GM19240 (cell line): ENCODE data around the gene STING1.

ENCODE experiments used
- DNase-seq: peaks from one replicate; pipeline ENCODE4 v3.0.0; 2011; ENCODE audit warnings: low spot score; ENCODE audit not compliant: insufficient read length

STING1 gene

GRCh38 chr5:139468421-139468931 is 14.1 kb downstream of the STING1 start:
- no peak for DNase-seq

GRCh38 chr5:139462586-139463276 is 19.8 kb downstream of the STING1 start, which contains the start of gene ECSCR:
Gene ECSCR, minus strand, starts transcription at chr5:139462743. Its CDS starts 73 bp downstream, at chr5:139462670.
- no peak for DNase-seq

- no peak for DNase-seq
Measured at GRCh38 chr5:139461698-139462097, 20.9 kb downstream of the STING1 start.

- DNase-seq, result no peak
Measured at GRCh38 chr5:139461176-139461575, 21.4 kb downstream of the STING1 start.

GRCh38 chr5:139460455-139460854 is 22.1 kb downstream of the STING1 start:
- DNase-seq, result no peak

GRCh38 chr5:139459451-139459934 is 23.1 kb downstream of the STING1 start:
- no peak for DNase-seq

- DNase-seq, result no peak
Measured at GRCh38 chr5:139458580-139459407, 23.8 kb downstream of the STING1 start.

- DNase-seq, result no peak
Measured at GRCh38 chr5:139457653-139458306, 24.8 kb downstream of the STING1 start.

GRCh38 chr5:139457241-139457640 is 25.3 kb downstream of the STING1 start:
- no peak for DNase-seq

GRCh38 chr5:139456776-139457175 is 25.8 kb downstream of the STING1 start:
- no peak for DNase-seq

- no peak for DNase-seq
Measured at GRCh38 chr5:139454568-139455290, 27.8 kb downstream of the STING1 start.

- no peak for DNase-seq
Measured at GRCh38 chr5:139453683-139454567, 28.6 kb downstream of the STING1 start.

- no peak for DNase-seq
Measured at GRCh38 chr5:139451878-139452660, 30.5 kb downstream of the STING1 start.

GRCh38 chr5:139451176-139451575 is 31.4 kb downstream of the STING1 start:
- no peak for DNase-seq

- no peak for DNase-seq
Measured at GRCh38 chr5:139446956-139447779, 35.4 kb downstream of the STING1 start.

- DNase-seq, result no peak
Measured at GRCh38 chr5:139445325-139446170, 37.0 kb downstream of the STING1 start.

- no peak for DNase-seq
Measured at GRCh38 chr5:139443831-139444453, 38.6 kb downstream of the STING1 start.
